Neural crest cell (in vitro differentiated cells): ENCODE measurements around the gene TMEM187. TPM values are rescaled to one million over a fixed set of nuclear protein-coding genes. Genes with fewer than 3 reads are reported as not detected.

Experiments
- DNase-seq: peaks from one replicate; pipeline ENCODE4 v3.0.0; 2021; ENCODE audit warnings: low read depth, mixed read lengths, low spot score
- H3K27ac Mint-ChIP-seq: one replicate; pipeline ENCODE4 v1.8.0; 2021; ENCODE audit warnings: mild to moderate bottlenecking, mixed read lengths; ENCODE audit not compliant: unreplicated experiment
- H3K27me3 Mint-ChIP-seq: 2 replicates; pipeline ENCODE4 v1.8.0; 2021; ENCODE audit warnings: low read depth, mild to moderate bottlenecking, mixed read lengths
- H3K36me3 Mint-ChIP-seq: 2 replicates; pipeline ENCODE4 v1.8.0; 2021; ENCODE audit warnings: low read depth, mild to moderate bottlenecking, mixed read lengths
- H3K4me1 Mint-ChIP-seq: 2 replicates; pipeline ENCODE4 v1.8.0; 2021; ENCODE audit warnings: mixed read lengths
- H3K4me3 Mint-ChIP-seq: one replicate; pipeline ENCODE4 v1.8.0; 2021; ENCODE audit warnings: mild to moderate bottlenecking, mixed read lengths
- H3K9me3 Mint-ChIP-seq: 2 replicates; pipeline ENCODE4 v1.8.0; 2021; ENCODE audit warnings: mixed read lengths
- CTCF ChIP-seq: fragments of 200-600 bp; sonication (generic); conservative IDR thresholded peaks from 2 replicates; pipeline ENCODE4 v1.5.0; 2021; ENCODE audit warnings: antibody characterized with exemption, mild to moderate bottlenecking
- total RNA-seq: library from RNA; stranded (reverse); gene quantifications from 2 replicates; pipeline ENCODE4 v1.2.1, GENCODE V29; 2021

The TMEM187 gene
- total RNA-seq, 1 donor from 2014 or later, result 8.0 TPM

DNA sequence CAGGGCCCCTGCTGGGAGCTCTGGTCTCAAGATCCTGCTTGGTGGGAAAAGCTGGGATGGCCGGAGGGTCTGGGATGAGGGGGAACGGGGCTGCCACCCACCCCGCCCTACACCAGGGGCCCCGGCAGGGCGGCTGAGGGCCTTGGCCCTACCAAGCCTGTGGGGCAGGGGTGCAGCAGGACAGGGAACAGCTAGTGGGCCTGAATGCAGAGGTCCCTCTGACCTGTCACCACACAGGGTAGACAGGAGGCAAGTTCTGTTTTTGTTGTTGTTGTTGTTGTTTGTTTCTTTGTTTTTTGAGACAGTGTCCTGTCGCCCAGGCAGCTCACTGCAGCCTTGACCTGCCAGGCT, 27.8 kb upstream of the TMEM187 start:
- no peak for TF ChIP-seq CTCF
- peaks cover 7% of the 10 kb centered on the region for H3K27me3 Mint-ChIP-seq
- no peak overlapping the region for H3K4me3 Mint-ChIP-seq
- peaks cover 2% of the 10 kb centered on the region for H3K9me3 Mint-ChIP-seq
- DNase-seq, result no peak
- no peak overlapping the region for H3K27ac Mint-ChIP-seq
- H3K36me3 Mint-ChIP-seq, result peaks cover 15% of the 10 kb centered on the region
- H3K4me1 Mint-ChIP-seq, result peaks cover 23% of the 10 kb centered on the region

GRCh38 chrX:153945956-153946943, 26.3 kb upstream of the TMEM187 start:
- Mint-ChIP-seq H3K4me1 (peaks cover 26% of the 10 kb centered on the region), H3K27me3 (peaks cover 7% of the 10 kb centered on the region), H3K4me3 (peak overlapping the region; percentile 41), H3K27ac (no peak overlapping the region), H3K36me3 (peaks cover 23% of the 10 kb centered on the region), H3K9me3 (peaks cover 2% of the 10 kb centered on the region)
- no peak for TF ChIP-seq CTCF
- DNase-seq, result no peak

DNA sequence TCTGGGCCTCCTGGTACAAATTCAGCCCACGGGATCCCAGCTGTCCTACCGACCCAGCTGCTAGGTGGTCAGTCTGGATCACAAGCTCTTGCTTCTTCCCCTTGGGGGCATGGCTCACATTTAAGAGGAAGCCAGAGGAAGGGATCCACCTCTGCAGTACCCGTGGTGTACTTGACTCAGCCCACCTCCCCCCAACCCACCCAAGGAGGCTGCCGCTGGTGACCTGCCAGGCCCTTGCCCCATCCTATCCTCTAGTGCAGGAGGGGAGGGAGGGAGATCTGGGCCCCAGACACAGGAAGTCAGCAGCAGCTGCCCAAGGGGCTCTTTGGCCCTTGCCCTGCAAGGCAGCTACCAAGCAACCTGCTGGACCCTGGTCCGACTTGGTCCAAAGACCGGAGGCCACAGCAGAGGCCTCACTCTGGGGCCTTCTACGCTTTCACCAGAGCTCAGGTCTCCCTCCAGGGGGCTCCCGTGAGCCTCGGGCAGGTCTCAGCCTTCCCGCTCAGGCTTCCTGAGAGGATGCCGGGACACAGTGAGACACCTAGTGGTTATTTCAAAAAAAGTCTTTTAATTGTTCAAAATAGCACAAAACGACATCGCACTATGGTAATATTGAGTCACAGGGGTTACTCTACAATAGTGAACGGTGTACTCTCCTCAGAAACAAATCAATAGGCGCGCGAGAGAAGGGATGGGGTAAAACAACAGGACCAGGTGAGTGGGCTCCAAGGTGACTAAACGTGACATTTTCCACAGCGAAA, 25.4 kb upstream of the TMEM187 start:
- peaks cover 26% of the 10 kb centered on the region for H3K36me3 Mint-ChIP-seq
- peak overlapping the region; percentile 72 for H3K4me3 Mint-ChIP-seq
- peaks cover 24% of the 10 kb centered on the region for H3K4me1 Mint-ChIP-seq
- TF ChIP-seq CTCF, result peak; percentile 83
- H3K27me3 Mint-ChIP-seq, result peaks cover 7% of the 10 kb centered on the region
- peaks cover 2% of the 10 kb centered on the region for H3K9me3 Mint-ChIP-seq
- H3K27ac Mint-ChIP-seq, result peak overlapping the region; percentile 83
- peak; percentile 71 for DNase-seq

DNA sequence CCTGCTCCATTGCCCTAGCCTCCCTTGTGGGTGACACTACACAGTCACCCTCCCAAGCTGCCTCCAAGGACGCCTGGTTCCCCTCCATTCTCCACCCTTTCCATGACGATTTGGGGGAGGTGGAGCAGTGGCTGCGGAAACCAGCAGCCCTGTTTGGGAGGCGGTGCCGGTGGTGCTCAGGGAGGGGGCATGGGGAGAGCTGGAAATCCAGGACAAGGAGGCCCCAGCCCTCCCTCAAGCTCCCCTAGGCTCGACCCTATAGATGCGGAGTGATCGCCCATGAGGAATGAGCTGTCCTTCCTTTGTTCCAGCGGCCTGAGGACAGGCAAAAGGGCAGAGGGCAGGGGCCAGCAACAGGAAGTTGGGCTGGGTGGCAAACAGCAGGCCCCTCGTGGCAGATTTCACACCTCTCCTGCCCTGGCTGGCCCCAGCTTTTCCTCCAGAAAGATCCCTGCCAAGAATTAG, 24.5 kb upstream of the TMEM187 start:
- no peak for TF ChIP-seq CTCF
- no peak for DNase-seq
- Mint-ChIP-seq H3K4me3 (peak overlapping the region; percentile 85), H3K27ac (peak overlapping the region; percentile 96), H3K36me3 (peaks cover 26% of the 10 kb centered on the region), H3K27me3 (peaks cover 7% of the 10 kb centered on the region), H3K4me1 (peaks cover 25% of the 10 kb centered on the region), H3K9me3 (peaks cover 2% of the 10 kb centered on the region)
